H1 (cell line): Measurements from ENCODE around the gene ZFAND3. TPM values are rescaled to one million over a fixed set of nuclear protein-coding genes. Genes with fewer than 3 reads are reported as not detected.

ENCODE experiments used
- CTCF ChIA-PET: fragments of 300-600 bp; sonication (Branson Sonifier 250); formaldehyde crosslinking; loops from one replicate; lab custom pipeline; 2021; ENCODE audit not compliant: partially characterized antibody; lab: Charles Lee
- POLR2A ChIA-PET: fragments of 300-600 bp; sonication (Branson Sonifier 250); formaldehyde crosslinking; loops from one replicate; lab custom pipeline; 2021; ENCODE audit warnings: inconsistent platforms; ENCODE audit not compliant: partially characterized antibody; lab: Charles Lee
- DNase-seq, 2 experiments: peaks; one replicate each; pipeline versions ENCODE4 v3.0.0 to v3.0.0-alpha.2; 2010 to 2022; ENCODE audit warnings: low spot score in 2 of 2, low read depth in 1 of 2, mixed read lengths in 1 of 2
- FAIRE-seq: peaks from 2 replicates; lab custom pipeline; 2011; peaks lifted over from hg19 to GRCh38; lab: Jason Lieb, UNC
- H2AFZ ChIP-seq: 2 replicates; pipeline ENCODE4 v1.8.1; 2012; ENCODE audit warnings: low read length, inconsistent platforms
- H2AK5ac ChIP-seq: 2 replicates; pipeline ENCODE4 v1.6.1; 2013; ENCODE audit warnings: low read depth, low read length
- H2BK120ac ChIP-seq: replicated peaks from 2 replicates; pipeline ENCODE3; 2013; ENCODE audit warnings: low read depth, low read length, inconsistent platforms
- H2BK12ac ChIP-seq: 2 replicates; pipeline ENCODE4 v1.6.1; 2013; ENCODE audit warnings: low read depth, low read length
- H2BK15ac ChIP-seq: 2 replicates; pipeline ENCODE4 v1.6.1; 2013; ENCODE audit warnings: low read length
- H2BK20ac ChIP-seq: 2 replicates; pipeline ENCODE4 v1.6.1; 2013; ENCODE audit warnings: low read length
- H2BK5ac ChIP-seq: 2 replicates; pipeline ENCODE4 v1.6.1; 2013; ENCODE audit warnings: low read depth, low read length
- H3K14ac ChIP-seq: 2 replicates; pipeline ENCODE4 v1.6.1; 2013; ENCODE audit warnings: inconsistent platforms; ENCODE audit not compliant: insufficient read length
- H3K18ac ChIP-seq: 2 replicates; pipeline ENCODE4 v1.6.1; 2013; ENCODE audit warnings: low read length; ENCODE audit errors: extremely low read depth
- H3K23ac ChIP-seq: 2 replicates; pipeline ENCODE4 v1.6.1; 2013; ENCODE audit warnings: inconsistent platforms; ENCODE audit not compliant: insufficient read length
- H3K23me2 ChIP-seq: 2 replicates; pipeline ENCODE4 v1.6.1; 2013; ENCODE audit warnings: low read depth, low read length
- H3K27ac ChIP-seq: 2 replicates; pipeline ENCODE4 v1.6.1; 2011; ENCODE audit warnings: low read depth, low read length, inconsistent platforms
- H3K27me3 ChIP-seq, 4 experiments: replicated peaks in 1 of 4; 1 replicate in 1 of 4; 2 replicates in 3 of 4; pipeline versions ENCODE4 v1.6.1 to v1.8.1; 2011 to 2013; ENCODE audit warnings: low read length in 3 of 4, mild to moderate bottlenecking in 3 of 4, inconsistent platforms in 2 of 4, mixed read lengths in 2 of 4, moderate library complexity in 1 of 4; ENCODE audit not compliant: control insufficient read depth in 3 of 4, insufficient read depth in 3 of 4; ENCODE audit errors: extremely low read depth in 1 of 4
- H3K36me3 ChIP-seq, 4 experiments: 2 replicates each; pipeline versions ENCODE4 v1.6.1 to v1.8.1; 2011 to 2013; ENCODE audit warnings: mild to moderate bottlenecking in 4 of 4, low read length in 3 of 4, moderate library complexity in 2 of 4, control low read depth in 1 of 4, inconsistent platforms in 1 of 4; ENCODE audit not compliant: insufficient read depth in 4 of 4, control insufficient read depth in 2 of 4
- H3K4ac ChIP-seq: replicated peaks from 2 replicates; pipeline ENCODE3; 2013; ENCODE audit warnings: low read length, low read depth, mixed read lengths, inconsistent platforms; ENCODE audit not compliant: insufficient read length
- H3K4me1 ChIP-seq, 4 experiments: replicated peaks in 1 of 4; 1 replicate in 1 of 4; 2 replicates in 3 of 4; pipeline versions ENCODE4 v1.6.1 to v1.8.1; 2011 to 2013; ENCODE audit warnings: low read length in 3 of 4, inconsistent platforms in 2 of 4, mixed read lengths in 1 of 4; ENCODE audit not compliant: insufficient read depth in 4 of 4, control insufficient read depth in 3 of 4
- H3K4me2 ChIP-seq, 2 experiments: 2 replicates each; pipeline versions ENCODE4 v1.6.1 to v1.8.1; 2011 to 2013; ENCODE audit warnings: low read depth in 2 of 2, low read length in 2 of 2, control low read depth in 1 of 2, inconsistent platforms in 1 of 2, mild to moderate bottlenecking in 1 of 2; ENCODE audit not compliant: insufficient read depth in 1 of 2
- H3K4me3 ChIP-seq, 4 experiments: fragments of 200-600, 300-600 bp in 1 of 4; sonication (generic), shearing (Covaris generic), sonication (Bioruptor Twin) in 1 of 4; 2 replicates each; pipeline versions ENCODE4 v1.5.1 to v1.8.1; 2011 to 2016; ENCODE audit warnings: low read length in 4 of 4, low read depth in 3 of 4, control low read depth in 2 of 4, inconsistent platforms in 2 of 4, mild to moderate bottlenecking in 2 of 4, mixed read lengths in 1 of 4, moderate library complexity in 1 of 4; ENCODE audit not compliant: insufficient read depth in 2 of 4; ENCODE audit errors: extremely low read depth in 1 of 4
- H3K56ac ChIP-seq: replicated peaks from 2 replicates; pipeline ENCODE3; 2013; ENCODE audit warnings: low read depth, mild to moderate bottlenecking, mixed read lengths, low read length, inconsistent platforms; ENCODE audit not compliant: insufficient read length
- H3K79me1 ChIP-seq: 2 replicates; pipeline ENCODE4 v1.6.1; 2013; ENCODE audit warnings: low read depth, low read length, control low read depth
- H3K79me2 ChIP-seq, 2 experiments: 2 replicates each; pipeline versions ENCODE4 v1.6.1 to v1.8.1; 2012 to 2013; ENCODE audit warnings: low read length in 2 of 2, mild to moderate bottlenecking in 2 of 2, inconsistent platforms in 1 of 2; ENCODE audit not compliant: insufficient read depth in 2 of 2, control insufficient read depth in 1 of 2
- H3K9ac ChIP-seq, 4 experiments: replicated peaks in 1 of 4; 1 replicate in 1 of 4; 2 replicates in 3 of 4; pipeline versions ENCODE4 v1.6.1 to v1.8.1; 2011 to 2013; ENCODE audit warnings: low read depth in 3 of 4, low read length in 3 of 4, control low read depth in 2 of 4, mild to moderate bottlenecking in 2 of 4, moderate library complexity in 2 of 4, inconsistent platforms in 1 of 4; ENCODE audit errors: extremely low read depth in 1 of 4
- H3K9me3 ChIP-seq, 2 experiments: 2 replicates each; pipeline versions ENCODE4 v1.6.1 to v1.8.1; 2012 to 2013; ENCODE audit warnings: mild to moderate bottlenecking in 2 of 2, moderate library complexity in 2 of 2, control low read depth in 1 of 2, inconsistent platforms in 1 of 2, low read depth in 1 of 2, low read length in 1 of 2, mixed read lengths in 1 of 2; ENCODE audit not compliant: insufficient read depth in 2 of 2
- H4K20me1 ChIP-seq, 2 experiments: replicated peaks in 1 of 2; 2 replicates each; pipeline versions ENCODE3 to v1.8.1; 2011 to 2013; ENCODE audit warnings: inconsistent platforms in 2 of 2, low read length in 2 of 2, mild to moderate bottlenecking in 1 of 2; ENCODE audit not compliant: insufficient read depth in 2 of 2, control insufficient read depth in 1 of 2
- H4K5ac ChIP-seq: 2 replicates; pipeline ENCODE4 v1.6.1; 2013; ENCODE audit warnings: low read length, low read depth, mixed read lengths, inconsistent platforms; ENCODE audit not compliant: insufficient read length
- H4K8ac ChIP-seq: 2 replicates; pipeline ENCODE4 v1.8.0; 2013; ENCODE audit warnings: mild to moderate bottlenecking, moderate library complexity, low read length, inconsistent platforms; ENCODE audit not compliant: insufficient read depth; ENCODE audit errors: extremely low read depth
- H4K91ac ChIP-seq: replicated peaks from 2 replicates; pipeline ENCODE3; 2013; ENCODE audit warnings: low read length, mixed read lengths, inconsistent platforms; ENCODE audit not compliant: insufficient read length
- BCL11A ChIP-seq, 2 experiments: IDR thresholded peaks; one replicate each; pipeline ENCODE4 v1.6.1; 2011; ENCODE audit warnings: low read depth in 2 of 2, low read length in 2 of 2, mild to moderate bottlenecking in 2 of 2
- CHD2 ChIP-seq: IDR thresholded peaks from 2 replicates; pipeline ENCODE4 v1.6.1; 2012; ENCODE audit warnings: low read length, improper control_type of control experiment
- GTF2F1 ChIP-seq: IDR thresholded peaks from 2 replicates; pipeline ENCODE4 v1.6.1; 2012; ENCODE audit warnings: low read depth, low read length, improper control_type of control experiment, borderline replicate concordance
- SP2 ChIP-seq: IDR thresholded peaks from 2 replicates; pipeline ENCODE4 v1.6.1; 2012; ENCODE audit warnings: mild to moderate bottlenecking, low read length, inconsistent platforms
- WGBS, 2 experiments: shearing (Covaris generic) in 1 of 2; methylation state at CpG; one replicate each; pipeline versions ENCODE4 v1.1.6 to v1.1.7; 2013 to 2015; ENCODE audit warnings: low lambda C conversion rate in 2 of 2, mixed read lengths in 2 of 2, inconsistent platforms in 1 of 2, low coverage in 1 of 2, missing lambda C conversion rate in 1 of 2; ENCODE audit not compliant: insufficient replicate concordance in 2 of 2, insufficient coverage in 1 of 2, insufficient read length in 1 of 2; ENCODE audit errors: extremely low coverage in 1 of 2, missing lambda C conversion rate in 1 of 2; 5-methylcytosine and 5-hydroxymethylcytosine counted together
- polyA plus RNA-seq, 7 experiments: library from polyadenylated mRNA; depleted of rRNA in 3 of 7; stranded (reverse) in 5 of 7; unstranded in 2 of 7; fragments of >200 nt in 5 of 7; fragments of 200-250 nt in 2 of 7; gene quantifications; 1 replicate in 5 of 7; 2 replicates in 1 of 7; 4 replicates in 1 of 7; pipeline versions ENCODE4 v1.2.1 to v1.2.3, GENCODE V29; 2011 to 2013; ENCODE audit warnings: missing spikeins in 2 of 7, mixed read lengths in 2 of 7
- total RNA-seq: library from RNA; stranded (reverse); fragmentation: NEBNext Ultra II Directional; extraction: Animal tissue kit (Norgen Biotek cat#: 25700); gene quantifications from 2 replicates; pipeline ENCODE4 v1.2.1, GENCODE V29; 2021

The ZFAND3 gene
- total and polyA plus RNA-seq, 2 of the 8 experiments (the other 6 are each of a cell fraction or from before 2014, with no cell fraction given): 13.0 to 51.3 TPM

- Histone ChIP-seq H2BK120ac (no peak overlapping the region), H3K14ac (no peak overlapping the region), H3K9ac (no peak overlapping the region), H4K8ac (no peak overlapping the region), H4K20me1 (peaks cover 0 to 2% of the 10 kb centered on the region in 2 experiments), H3K18ac (no peak overlapping the region), H2AK5ac (no peak overlapping the region), H3K4ac (no peak overlapping the region), H4K5ac (no peak overlapping the region), H2BK12ac (no peak overlapping the region), H2AFZ (no peak overlapping the region), H3K56ac (no peak overlapping the region), H3K4me3 (no peak overlapping the region), H4K91ac (no peak overlapping the region), H3K27ac (no peak overlapping the region), H3K4me1 (peaks cover 0 to 13% (median 7%) of the 10 kb centered on the region in 4 experiments; a peak in 6 of 7 replicates), H3K79me1 (peaks cover 4% of the 10 kb centered on the region; the same call in 1 of the 2 replicates), H3K9me3 (no peaks in the 10 kb centered on the region), H3K23me2 (no peaks in the 10 kb centered on the region), H3K79me2 (peaks cover 0 to 45% of the 10 kb centered on the region in 2 experiments; a peak in 3 of 4 replicates)
- 81% methylated on average over 4 of the region's 4 CpGs; no CpG with 5 or more reads in 1 of the 2 experiments for WGBS, 2 experiments
- DNase-seq: no peak
- ChIA-PET CTCF (interaction anchor here (0.6 to 0.7 kb wide), 2 partner anchors 46 to 73 kb away, joined by 3 to 4 read pairs; no protein-coding TSS in a partner anchor), POLR2A (interaction anchor here (1.9 kb wide), 1 partner anchor 8 kb away, joined by 6 read pairs; no protein-coding TSS in a partner anchor)
- TF ChIP-seq SP2: no peak
- TF ChIP-seq CHD2: no peak
- TF ChIP-seq GTF2F1: no peak
- TF ChIP-seq BCL11A (IDR thresholded peaks at IDR 0.05; ENCODE audit: low read depth in 2 of 2, low read length in 2 of 2): no peak
- TF ChIP-seq, all 59 proteins: peak for 0
- Histone ChIP-seq H2BK15ac (no peak overlapping the region), H3K36me3 (no peaks in the 10 kb centered on the region), H2BK20ac (no peak overlapping the region), H3K23ac (no peak overlapping the region), H3K27me3 (no peaks in the 10 kb centered on the region), H3K4me2 (no peak overlapping the region; a peak in 1 of 4 replicates), H2BK5ac (no peak overlapping the region)
- FAIRE-seq: no peak
These were observed 108.7 kb downstream of the ZFAND3 start for GRCh38 chr6:37928217-37928616.
